ENCODE measurements around the gene DLGAP4. TPM values are rescaled to one million over a fixed set of nuclear protein-coding genes. Genes with fewer than 3 reads are reported as not detected.

DLGAP4 gene
- total and polyA plus RNA-seq, 2 of the 8 experiments (the other 6 are each of a cell fraction or from before 2014, with no cell fraction given), result 41.2 to 57.2 TPM

DNA sequence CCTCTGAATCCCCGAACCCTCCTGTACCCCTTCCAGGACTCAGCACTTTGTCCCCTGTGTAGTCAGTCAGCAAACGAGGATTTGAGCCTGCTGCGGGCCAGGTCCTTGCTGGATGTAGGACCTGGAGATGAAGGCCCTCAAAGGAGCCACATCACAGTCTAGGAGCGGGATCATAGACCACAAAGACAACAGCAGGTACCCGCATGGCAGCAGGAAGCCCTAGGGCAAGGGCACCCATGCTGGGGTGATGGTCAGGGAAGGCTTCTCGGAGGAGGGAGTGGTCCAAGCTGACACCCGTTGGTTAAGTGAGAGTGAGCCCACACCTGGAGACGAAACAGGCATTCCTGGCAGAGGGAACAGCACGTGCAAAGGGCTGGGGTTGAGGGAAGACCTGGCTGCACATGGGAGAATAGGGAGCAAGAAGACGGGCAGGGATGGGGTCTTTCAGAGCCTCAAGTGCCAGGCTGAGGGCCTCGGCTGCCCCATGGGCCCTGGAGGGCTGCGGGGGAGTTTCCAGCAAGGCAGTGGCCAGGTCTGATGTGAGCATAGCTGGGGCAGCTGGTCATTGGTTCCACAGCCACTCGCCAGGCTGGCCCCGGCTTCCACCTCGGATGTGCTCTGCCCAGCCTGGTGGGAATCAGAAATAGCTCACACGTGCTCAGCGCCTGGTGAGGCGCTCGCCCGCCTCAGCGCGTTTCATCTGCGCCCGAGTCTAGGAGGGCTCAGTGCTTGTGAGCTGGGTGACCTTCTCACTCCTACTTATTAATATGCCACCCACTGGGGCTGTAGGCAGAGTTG is 15.0 kb downstream of the DLGAP4 start (continued):
- TF ChIP-seq SP1 (IDR thresholded peaks at IDR 0.05; ENCODE audit: low read depth, low read length) (no peak), ZNF274 (IDR thresholded peaks at IDR 0.05; ENCODE audit: borderline replicate concordance, extremely low read depth, low read length) (no peak), RNF2 (IDR thresholded peaks at IDR 0.05; ENCODE audit: borderline replicate concordance, low read depth, low read length, missing control alignments, poor library complexity, severe bottlenecking) (no peak), TCF12 (IDR thresholded peaks at IDR 0.05; ENCODE audit: low read depth, low read length) (no peak), YY1 (IDR thresholded peaks at IDR 0.05; ENCODE audit: low read depth, low read length) (no peak), TEAD4 (IDR thresholded peaks at IDR 0.05; ENCODE audit: low read depth, low read length) (no peak), RFX5 (IDR thresholded peaks at IDR 0.05; ENCODE audit: borderline replicate concordance, low read depth, low read length) (no peak)

All from H1 (cell line).